Heart left ventricle (tissue), 16 donors: ENCODE results near the gene HOXB8. TPM values are rescaled to one million over a fixed set of nuclear protein-coding genes. Genes with fewer than 3 reads are reported as not detected.
A peak's percentile ranks its signal among the peaks of the same experiment; 100 is the strongest.

Experiments used
- ATAC-seq, 4 donors: fragments of 200-7000 bp; cut with Tn5 transposase; one replicate each; pipeline ENCODE4 v1.9.1; 2020 to 2022; ENCODE audit warnings: moderate library complexity in 4 of 4, mild to moderate bottlenecking in 3 of 4, moderate number of reproducible peaks in 1 of 4
- DNase-seq, 5 donors: peaks; one replicate each; pipeline ENCODE4 v3.0.0-alpha.2; 2020
- H3K27ac ChIP-seq, 12 donors: fragments of 200-600 bp; sonication (generic) in 4 of 12; one replicate each; pipeline versions ENCODE4 v1.5.0 to v1.8.0; 2016 to 2022; ENCODE audit warnings: mild to moderate bottlenecking in 2 of 12
- H3K27me3 ChIP-seq, 9 donors: fragments of 200-600 bp; sonication (generic) in 2 of 9; one replicate each; pipeline versions ENCODE4 v1.5.1 to v1.8.0; 2016 to 2022; ENCODE audit warnings: mild to moderate bottlenecking in 3 of 9
- H3K36me3 ChIP-seq, 9 donors: fragments of 200-600 bp; sonication (generic) in 2 of 9; one replicate each; pipeline versions ENCODE4 v1.5.0 to v1.8.0; 2018 to 2022; ENCODE audit warnings: mild to moderate bottlenecking in 2 of 9
- H3K4me1 ChIP-seq, 12 donors: fragments of 200-600 bp; sonication (generic) in 4 of 12; one replicate each; pipeline versions ENCODE4 v1.5.0 to v1.8.0; 2016 to 2022; ENCODE audit warnings: mild to moderate bottlenecking in 3 of 12
- H3K4me3 ChIP-seq, 12 donors: fragments of 200-600 bp; sonication (generic) in 4 of 12; one replicate each; pipeline versions ENCODE4 v1.5.0 to v1.8.0; 2017 to 2022; ENCODE audit warnings: mild to moderate bottlenecking in 9 of 12, moderate library complexity in 4 of 12
- H3K9me3 ChIP-seq, 12 donors: fragments of 200-600 bp; sonication (generic) in 4 of 12; one replicate each; pipeline versions ENCODE4 v1.5.0 to v1.8.0; 2016 to 2022; ENCODE audit warnings: mild to moderate bottlenecking in 1 of 12
- CTCF ChIP-seq, 12 donors: fragments of 200-600 bp; sonication (generic) in 4 of 12; IDR thresholded peaks; one replicate each; pipeline versions ENCODE4 v1.5.0 to v1.8.0; 2018 to 2022; ENCODE audit warnings: antibody characterized with exemption in 12 of 12, mild to moderate bottlenecking in 5 of 12
- POLR2A ChIP-seq, 2 donors: fragments of 450-650 bp; IDR thresholded peaks; one replicate each; pipeline ENCODE4 v1.6.1; 2017; ENCODE audit warnings: antibody characterized with exemption in 2 of 2, mild to moderate bottlenecking in 2 of 2, moderate library complexity in 2 of 2
- WGBS, 4 donors: extraction: QIAGEN DNeasy Blood & Tissue Kit in 2 of 4; methylation state at CpG; one replicate each; pipeline versions ENCODE4 v1.1.5 to v1.1.7; 2013 to 2018; 5-methylcytosine and 5-hydroxymethylcytosine counted together
- intact Hi-C, 10 donors: fragments of 100-400 bp; cut with DNase I; formaldehyde crosslinking; loops; one replicate each; pipeline versions ENCODE4 v1.11.1 to v1.14.2; 2022
- polyA plus RNA-seq, 2 donors: library from polyadenylated mRNA; stranded (reverse); fragments of 200-250 nt; gene quantifications; one replicate each; pipeline ENCODE4 v1.2.3, GENCODE V29; 2013
- total RNA-seq, 9 donors: library from RNA; depleted of rRNA in 2 of 9; stranded (reverse); fragments of >200 nt in 2 of 9; fragmentation: NEBNext Ultra II Directional in 3 of 9; extraction: Animal tissue kit (Norgen Biotek cat#: 25700) in 3 of 9; gene quantifications; one replicate each; pipeline versions ENCODE4 v1.1.0 to v1.2.4, GENCODE V29; 2016 to 2023
- donor health status: ischemic (EF 13 %, LVEDD 7.1; RV severe dilation, severe dysfunction).
- donor health status: healthy with polysubstance abuse.
- donor health status: DM: no; HTN: yes; CAD: no.
- donor health status: DM: no; HTN: no; CAD: no.
- donor health status: ischemic (EF 25% LVEDD 6.9; RV normal size, moderate dysfunction).
- donor health status: ischemic (EF 25% LVEDD 5.7; RV mildly dilated, moderate dysfunction).
- donor health status: healthy.
- donor health status: DM: yes; HTN: yes; CAD: no.
- donor health status: ischemic (EF 35%, LVEDD 5.7; RV mildly dilated, moderate dysfunction).
- donor health status: nonischemic (EF 11% LVEDD 7.7; RV severe dilation, severe dysfunction).
- donor health status: DM: yes; HTN: yes; CAD: no.
- donor health status: PGD.
- donor health status: ischemic (EF 29% LVEDD 5.4; RV normal size, mild dysfunction).
- donor health status: nonischemic (EF 23%, LVEDD 6.1; RV moderate dilation, normal function).

HOXB8 gene
- total and polyA plus RNA-seq, 11 donors = not detected

- ATAC-seq (peak in 3 of 4 donors; percentile 49 to 67 (median 59)), DNase-seq (no peak)
- intact Hi-C loops = loop anchor here in 1 of 10 donors (10.0 kb wide), 1 partner anchor 461 kb away; no protein-coding TSS in a partner anchor
- 0 to 2% (median 1%) methylated on average over 63 to 69 of the region's 69 CpGs for WGBS, 4 donors
- peaks cover 86 to 100% (median 100%) of the 10 kb centered on the region in 9 donors for H3K27me3 ChIP-seq
- peaks cover 7 to 26% (median 21%) of the 10 kb centered on the region in 12 donors for H3K4me1 ChIP-seq
- no peaks in the 10 kb centered on the region for H3K9me3 ChIP-seq
- no peaks in the 10 kb centered on the region for H3K36me3 ChIP-seq
- H3K4me3 ChIP-seq = peak overlapping the region; percentile 1 to 47 (median 37)
- no peak for TF ChIP-seq CTCF (IDR thresholded peaks at IDR 0.05)
- no peak for TF ChIP-seq POLR2A (IDR thresholded peaks at IDR 0.05)
- H3K27ac ChIP-seq = no peak overlapping the region
These were observed 10.6 kb upstream of the HOXB8 start for GRCh38 chr17:48625495-48626244.

- Histone ChIP-seq H3K4me3 (peak overlapping the region; percentile 1 to 47 (median 37)), H3K27me3 (peaks cover 87 to 100% (median 100%) of the 10 kb centered on the region in 9 donors), H3K9me3 (no peaks in the 10 kb centered on the region), H3K27ac (no peak overlapping the region), H3K36me3 (no peaks in the 10 kb centered on the region), H3K4me1 (peaks cover 7 to 26% (median 21%) of the 10 kb centered on the region in 12 donors)
- DNase-seq (no peak), ATAC-seq (peak in 2 of 4 donors; percentile 30 to 39)
- TF ChIP-seq POLR2A (IDR thresholded peaks at IDR 0.05) (no peak), CTCF (IDR thresholded peaks at IDR 0.05) (no peak)
- intact Hi-C loops = loop anchor here in 2 of 10 donors (5.0 to 10.0 kb wide), 2 partner anchors 273 to 460 kb away; no protein-coding TSS in a partner anchor
- WGBS, 4 donors = 1 to 3% (median 2%) methylated on average over 27 to 66 of the region's 66 CpGs
These were observed 9.7 kb upstream of the HOXB8 start for GRCh38 chr17:48624544-48625494.

GRCh38 chr17:48624118-48624517, 9.0 kb upstream of the HOXB8 start:
- H3K27ac ChIP-seq = no peak overlapping the region
- TF ChIP-seq POLR2A (IDR thresholded peaks at IDR 0.05) (no peak), CTCF (IDR thresholded peaks at IDR 0.05) (no peak)
- no peak for ATAC-seq
- no peak for DNase-seq
- H3K4me1 ChIP-seq = peaks cover 7 to 26% (median 21%) of the 10 kb centered on the region in 12 donors
- H3K36me3 ChIP-seq = no peaks in the 10 kb centered on the region
- intact Hi-C loops = loop anchor here in 2 of 10 donors (5.0 to 10.0 kb wide), 2 partner anchors 272 to 459 kb away; no protein-coding TSS in a partner anchor
- no peaks in the 10 kb centered on the region for H3K9me3 ChIP-seq
- 16 to 22% (median 16%) methylated on average over 5 of the region's 5 CpGs for WGBS, 4 donors
- H3K4me3 ChIP-seq = no peak overlapping the region
- peaks cover 87 to 100% (median 100%) of the 10 kb centered on the region in 9 donors for H3K27me3 ChIP-seq
